Nephron progenitor cell (in vitro differentiated cells): ENCODE measurements around the gene METTL26.

Source experiments
- DNase-seq: peaks from one replicate; pipeline ENCODE4 v3.0.0; 2021
- H3K27ac Mint-ChIP-seq: 2 replicates; pipeline ENCODE4 v1.8.0; 2021; ENCODE audit warnings: mild to moderate bottlenecking, moderate library complexity, mixed read lengths
- H3K27me3 Mint-ChIP-seq: 2 replicates; pipeline ENCODE4 v1.8.0; 2021; ENCODE audit warnings: mild to moderate bottlenecking, low read depth, mixed read lengths; ENCODE audit not compliant: poor library complexity
- H3K36me3 Mint-ChIP-seq: 2 replicates; pipeline ENCODE4 v1.8.0; 2021; ENCODE audit warnings: low read depth, mixed read lengths
- H3K4me1 Mint-ChIP-seq: 2 replicates; pipeline ENCODE4 v1.8.0; 2021; ENCODE audit warnings: mixed read lengths
- H3K4me3 Mint-ChIP-seq: 2 replicates; pipeline ENCODE4 v1.8.0; 2021; ENCODE audit warnings: mild to moderate bottlenecking, moderate library complexity, mixed read lengths
- H3K9me3 Mint-ChIP-seq: 2 replicates; pipeline ENCODE4 v1.8.0; 2021; ENCODE audit warnings: mild to moderate bottlenecking, moderate library complexity, mixed read lengths
- TF ChIP-seq, protein P1 (sequence below): fragments of 200-600 bp; sonication (generic); IDR thresholded peaks from 2 replicates; pipeline ENCODE4 v1.5.0; 2021; ENCODE audit warnings: antibody characterized with exemption

The METTL26 gene

GRCh38 chr16:621526-622105 lies 14.5 kb downstream of the METTL26 start:
- DNase-seq: no peak
- peak overlapping the region; percentile 98 for H3K27ac Mint-ChIP-seq
- peaks cover 2% of the 10 kb centered on the region for H3K27me3 Mint-ChIP-seq
- H3K4me3 Mint-ChIP-seq: peak overlapping the region; percentile 22
- no peaks in the 10 kb centered on the region for H3K9me3 Mint-ChIP-seq
- TF ChIP-seq, protein P1, sequence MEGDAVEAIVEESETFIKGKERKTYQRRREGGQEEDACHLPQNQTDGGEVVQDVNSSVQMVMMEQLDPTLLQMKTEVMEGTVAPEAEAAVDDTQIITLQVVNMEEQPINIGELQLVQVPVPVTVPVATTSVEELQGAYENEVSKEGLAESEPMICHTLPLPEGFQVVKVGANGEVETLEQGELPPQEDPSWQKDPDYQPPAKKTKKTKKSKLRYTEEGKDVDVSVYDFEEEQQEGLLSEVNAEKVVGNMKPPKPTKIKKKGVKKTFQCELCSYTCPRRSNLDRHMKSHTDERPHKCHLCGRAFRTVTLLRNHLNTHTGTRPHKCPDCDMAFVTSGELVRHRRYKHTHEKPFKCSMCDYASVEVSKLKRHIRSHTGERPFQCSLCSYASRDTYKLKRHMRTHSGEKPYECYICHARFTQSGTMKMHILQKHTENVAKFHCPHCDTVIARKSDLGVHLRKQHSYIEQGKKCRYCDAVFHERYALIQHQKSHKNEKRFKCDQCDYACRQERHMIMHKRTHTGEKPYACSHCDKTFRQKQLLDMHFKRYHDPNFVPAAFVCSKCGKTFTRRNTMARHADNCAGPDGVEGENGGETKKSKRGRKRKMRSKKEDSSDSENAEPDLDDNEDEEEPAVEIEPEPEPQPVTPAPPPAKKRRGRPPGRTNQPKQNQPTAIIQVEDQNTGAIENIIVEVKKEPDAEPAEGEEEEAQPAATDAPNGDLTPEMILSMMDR: no peak
- H3K4me1 Mint-ChIP-seq: peaks cover 48% of the 10 kb centered on the region
- peaks cover 3% of the 10 kb centered on the region for H3K36me3 Mint-ChIP-seq

GRCh38 chr16:620700-621525 lies 15.2 kb downstream of the METTL26 start:
- Mint-ChIP-seq H3K4me1 (peaks cover 44% of the 10 kb centered on the region), H3K36me3 (no peaks in the 10 kb centered on the region), H3K9me3 (no peaks in the 10 kb centered on the region), H3K27ac (peak overlapping the region; percentile 98), H3K4me3 (no peak overlapping the region), H3K27me3 (no peaks in the 10 kb centered on the region)
- TF ChIP-seq, protein P1: no peak
- no peak for DNase-seq

DNA sequence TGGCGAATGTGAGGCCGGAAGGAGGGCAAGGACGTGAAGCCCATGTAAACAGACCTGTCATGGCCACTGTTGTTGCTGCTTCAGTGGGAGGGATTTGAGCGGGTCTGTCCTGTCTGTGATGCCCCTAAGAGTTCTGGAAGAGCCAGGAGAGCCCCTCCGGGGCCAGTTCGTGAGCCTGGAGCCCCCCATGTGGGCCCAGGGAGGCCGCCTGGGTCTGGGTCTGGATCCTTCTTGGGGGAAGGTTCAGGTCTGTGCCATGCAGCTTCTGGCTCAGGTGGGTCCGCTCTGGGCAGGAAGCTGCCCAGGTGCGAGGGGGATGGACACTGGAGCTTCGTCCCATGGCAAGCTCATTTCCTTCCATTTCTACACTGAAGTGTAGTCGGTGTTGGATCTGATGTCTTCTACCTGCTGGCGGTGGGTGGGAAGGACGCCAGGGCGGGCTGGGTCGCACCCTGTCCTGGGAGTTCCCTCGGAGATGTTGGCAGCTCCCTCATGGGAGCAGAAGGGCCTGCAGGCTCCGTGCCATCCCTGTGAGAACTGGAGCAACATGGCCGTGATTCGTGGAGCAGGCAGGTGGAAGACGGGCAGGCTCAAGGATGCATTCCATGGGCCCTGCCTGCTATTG lies 16.5 kb downstream of the METTL26 start:
- no peak for DNase-seq
- H3K4me1 Mint-ChIP-seq: peaks cover 42% of the 10 kb centered on the region
- H3K9me3 Mint-ChIP-seq: peaks cover 6% of the 10 kb centered on the region
- H3K4me3 Mint-ChIP-seq: no peak overlapping the region
- H3K36me3 Mint-ChIP-seq: peaks cover 10% of the 10 kb centered on the region
- peak overlapping the region; percentile 29 for H3K27ac Mint-ChIP-seq
- no peaks in the 10 kb centered on the region for H3K27me3 Mint-ChIP-seq
- TF ChIP-seq, protein P1: no peak

- Mint-ChIP-seq H3K27ac (no peak overlapping the region), H3K27me3 (no peaks in the 10 kb centered on the region), H3K9me3 (peaks cover 19% of the 10 kb centered on the region), H3K4me3 (no peak overlapping the region), H3K36me3 (peaks cover 27% of the 10 kb centered on the region), H3K4me1 (peaks cover 28% of the 10 kb centered on the region)
- TF ChIP-seq, protein P1: no peak
- no peak for DNase-seq
These were observed 18.2 kb downstream of the METTL26 start for GRCh38 chr16:617855-618254.

GRCh38 chr16:616733-617586 lies 19.1 kb downstream of the METTL26 start:
- TF ChIP-seq, protein P1: no peak
- H3K27me3 Mint-ChIP-seq: no peaks in the 10 kb centered on the region
- H3K36me3 Mint-ChIP-seq: peaks cover 27% of the 10 kb centered on the region
- no peak overlapping the region for H3K4me3 Mint-ChIP-seq
- H3K27ac Mint-ChIP-seq: peak overlapping the region; percentile 32
- peaks cover 19% of the 10 kb centered on the region for H3K4me1 Mint-ChIP-seq
- DNase-seq: no peak
- peaks cover 19% of the 10 kb centered on the region for H3K9me3 Mint-ChIP-seq
